ENCODE data around the gene DAZAP1.

The DAZAP1 gene

DNA sequence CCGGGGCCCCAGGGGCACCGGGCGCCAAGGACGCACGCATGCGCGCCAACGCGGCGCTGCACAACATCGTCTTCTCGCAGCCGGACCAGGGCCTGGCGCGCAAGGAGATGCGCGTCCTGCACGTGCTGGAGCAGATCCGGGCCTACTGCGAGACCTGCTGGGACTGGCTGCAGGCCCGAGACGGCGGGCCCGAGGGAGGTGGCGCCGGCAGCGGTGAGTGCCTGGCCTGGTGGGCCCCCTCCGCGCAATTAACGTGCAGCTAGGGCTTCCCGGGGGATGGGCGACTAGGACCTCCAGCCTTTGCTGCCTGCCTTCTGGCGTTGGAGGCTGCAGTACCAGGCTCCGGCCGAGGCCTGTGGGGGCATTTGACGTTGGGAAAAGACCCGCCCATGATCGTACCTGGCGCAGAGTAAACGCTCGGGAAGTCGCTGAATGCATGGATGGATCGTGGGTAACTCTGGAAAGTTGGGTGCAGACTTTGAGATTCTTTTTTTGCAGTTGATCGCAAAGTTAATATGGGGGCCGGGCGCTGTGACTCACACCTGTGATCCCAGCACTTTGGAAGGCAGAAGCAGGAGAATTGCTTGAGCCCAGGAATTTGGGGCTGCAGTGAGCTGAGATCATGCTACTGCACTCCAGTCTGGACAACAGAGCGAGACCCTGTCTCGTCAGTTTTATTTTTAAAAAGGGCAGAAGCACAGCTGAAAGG, 49.8 kb downstream of the DAZAP1 start:
- DNase-seq (ENCODE audit: low read depth), result no peak

DNA sequence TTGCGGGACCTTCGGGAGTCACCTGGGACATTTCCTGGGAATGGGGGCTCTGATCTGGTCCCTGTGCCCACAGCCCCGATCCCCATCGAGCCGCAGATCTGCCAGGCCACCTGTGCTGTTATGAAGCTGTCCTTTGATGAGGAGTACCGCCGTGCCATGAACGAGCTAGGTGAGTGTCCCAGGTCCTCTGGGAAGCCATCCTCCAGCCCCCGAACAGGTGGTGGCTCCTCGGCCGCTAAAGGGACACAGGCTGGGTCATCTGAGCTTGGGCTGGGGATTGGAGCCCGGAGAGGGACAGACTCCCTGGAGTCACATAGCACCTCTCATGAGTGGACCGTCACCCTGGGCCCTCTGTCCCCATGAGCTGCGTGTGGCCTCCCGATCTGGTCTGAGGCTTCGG, 50.5 kb downstream of the DAZAP1 start:
- DNase-seq (ENCODE audit: low read depth), result no peak

DNA sequence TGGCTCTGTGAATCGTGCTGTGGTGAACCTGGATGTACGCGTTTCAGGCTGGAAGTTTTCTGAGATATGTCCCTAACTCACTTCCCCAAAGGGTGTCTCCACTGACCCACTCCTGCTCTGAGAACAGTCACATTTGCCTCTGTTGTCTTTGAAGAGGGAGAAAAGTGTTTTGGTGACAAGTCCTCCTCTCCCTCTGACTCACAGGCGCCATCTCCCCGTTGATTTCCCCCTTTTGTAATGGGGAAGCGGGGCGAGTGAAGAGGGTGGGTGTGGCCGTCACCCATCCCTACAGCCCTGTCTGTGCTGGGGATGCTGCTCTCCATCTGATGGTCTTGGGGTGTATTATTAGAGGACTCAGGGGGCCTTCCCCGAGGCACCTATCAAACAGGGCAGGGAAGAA, 52.1 kb downstream of the DAZAP1 start:
- no peak for DNase-seq (ENCODE audit: low read depth)

- DNase-seq (ENCODE audit: low read depth), result no peak
These were observed 52.9 kb downstream of the DAZAP1 start for GRCh38 chr19:1460033-1460995.

- DNase-seq (ENCODE audit: low read depth), result no peak
These were observed 54.5 kb downstream of the DAZAP1 start for GRCh38 chr19:1461862-1462261.

DNA sequence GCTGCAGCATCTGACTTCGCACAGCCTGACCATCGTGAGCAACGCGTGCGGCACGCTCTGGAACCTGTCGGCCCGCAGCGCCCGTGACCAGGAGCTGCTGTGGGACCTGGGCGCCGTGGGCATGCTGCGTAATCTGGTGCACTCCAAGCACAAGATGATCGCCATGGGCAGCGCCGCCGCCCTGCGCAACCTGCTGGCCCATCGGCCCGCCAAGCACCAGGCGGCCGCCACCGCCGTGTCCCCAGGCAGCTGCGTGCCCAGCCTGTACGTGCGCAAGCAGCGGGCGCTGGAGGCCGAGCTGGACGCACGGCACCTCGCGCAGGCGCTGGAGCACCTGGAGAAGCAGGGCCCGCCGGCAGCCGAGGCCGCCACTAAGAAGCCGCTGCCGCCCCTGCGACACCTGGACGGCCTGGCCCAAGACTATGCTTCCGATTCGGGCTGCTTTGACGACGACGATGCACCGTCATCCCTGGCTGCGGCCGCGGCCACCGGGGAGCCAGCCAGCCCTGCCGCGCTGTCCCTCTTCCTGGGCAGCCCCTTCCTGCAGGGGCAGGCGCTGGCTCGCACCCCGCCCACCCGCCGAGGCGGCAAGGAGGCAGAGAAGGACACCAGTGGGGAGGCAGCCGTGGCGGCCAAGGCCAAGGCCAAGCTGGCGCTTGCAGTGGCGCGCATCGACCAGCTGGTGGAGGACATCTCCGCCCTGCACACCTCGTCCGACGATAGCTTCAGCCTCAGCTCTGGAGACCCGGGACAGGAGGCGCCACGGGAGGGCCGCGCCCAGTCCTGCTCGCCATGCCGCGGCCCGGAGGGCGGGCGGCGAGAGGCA, 58.0 kb downstream of the DAZAP1 start:
- DNase-seq (ENCODE audit: low read depth), result no peak

DNA sequence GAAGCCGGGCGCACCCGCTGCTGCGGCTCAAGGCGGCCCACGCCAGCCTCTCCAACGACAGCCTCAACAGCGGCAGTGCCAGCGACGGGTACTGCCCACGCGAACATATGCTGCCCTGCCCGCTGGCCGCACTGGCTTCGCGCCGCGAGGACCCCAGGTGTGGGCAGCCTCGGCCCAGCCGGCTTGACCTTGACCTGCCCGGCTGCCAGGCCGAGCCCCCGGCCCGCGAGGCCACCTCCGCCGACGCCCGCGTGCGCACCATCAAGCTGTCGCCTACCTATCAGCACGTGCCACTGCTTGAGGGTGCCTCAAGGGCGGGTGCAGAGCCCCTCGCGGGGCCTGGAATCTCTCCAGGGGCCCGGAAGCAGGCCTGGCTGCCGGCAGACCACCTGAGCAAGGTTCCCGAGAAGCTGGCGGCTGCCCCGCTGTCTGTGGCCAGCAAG, 58.7 kb downstream of the DAZAP1 start:
- DNase-seq (ENCODE audit: low read depth), result no peak

DNA sequence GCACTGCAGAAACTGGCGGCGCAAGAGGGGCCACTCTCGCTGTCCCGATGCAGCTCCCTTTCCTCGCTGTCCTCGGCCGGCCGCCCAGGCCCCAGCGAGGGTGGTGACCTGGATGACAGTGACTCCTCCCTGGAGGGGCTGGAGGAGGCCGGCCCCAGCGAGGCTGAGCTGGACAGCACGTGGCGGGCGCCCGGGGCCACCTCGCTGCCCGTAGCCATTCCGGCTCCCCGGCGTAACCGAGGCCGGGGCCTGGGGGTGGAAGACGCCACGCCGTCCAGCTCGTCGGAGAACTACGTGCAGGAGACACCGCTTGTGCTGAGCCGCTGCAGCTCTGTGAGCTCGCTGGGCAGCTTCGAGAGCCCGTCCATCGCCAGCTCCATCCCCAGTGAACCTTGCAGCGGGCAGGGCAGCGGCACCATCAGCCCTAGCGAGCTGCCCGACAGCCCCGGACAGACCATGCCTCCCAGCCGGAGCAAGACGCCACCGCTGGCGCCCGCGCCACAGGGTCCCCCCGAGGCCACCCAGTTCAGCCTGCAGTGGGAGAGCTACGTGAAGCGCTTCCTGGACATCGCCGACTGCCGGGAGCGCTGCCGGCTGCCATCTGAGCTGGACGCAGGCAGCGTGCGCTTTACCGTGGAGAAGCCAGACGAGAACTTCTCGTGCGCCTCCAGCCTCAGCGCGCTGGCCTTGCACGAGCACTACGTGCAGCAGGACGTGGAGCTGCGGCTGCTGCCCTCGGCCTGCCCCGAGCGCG, 59.3 kb downstream of the DAZAP1 start:
- no peak for DNase-seq (ENCODE audit: low read depth)

DNA sequence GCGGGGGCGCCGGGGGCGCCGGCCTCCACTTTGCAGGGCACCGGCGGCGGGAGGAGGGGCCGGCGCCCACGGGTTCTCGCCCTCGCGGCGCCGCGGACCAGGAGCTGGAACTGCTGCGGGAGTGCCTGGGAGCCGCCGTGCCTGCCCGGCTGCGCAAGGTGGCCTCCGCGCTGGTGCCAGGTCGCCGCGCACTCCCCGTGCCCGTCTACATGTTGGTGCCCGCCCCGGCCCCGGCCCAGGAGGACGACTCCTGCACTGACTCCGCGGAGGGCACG, 59.8 kb downstream of the DAZAP1 start:
- DNase-seq (ENCODE audit: low read depth), result no peak

GRCh38 chr19:1467490-1468273, 60.3 kb downstream of the DAZAP1 start:
- no peak for DNase-seq (ENCODE audit: low read depth)

- no peak for DNase-seq (ENCODE audit: low read depth)
These were observed 61.0 kb downstream of the DAZAP1 start for GRCh38 chr19:1468274-1468820.

DNA sequence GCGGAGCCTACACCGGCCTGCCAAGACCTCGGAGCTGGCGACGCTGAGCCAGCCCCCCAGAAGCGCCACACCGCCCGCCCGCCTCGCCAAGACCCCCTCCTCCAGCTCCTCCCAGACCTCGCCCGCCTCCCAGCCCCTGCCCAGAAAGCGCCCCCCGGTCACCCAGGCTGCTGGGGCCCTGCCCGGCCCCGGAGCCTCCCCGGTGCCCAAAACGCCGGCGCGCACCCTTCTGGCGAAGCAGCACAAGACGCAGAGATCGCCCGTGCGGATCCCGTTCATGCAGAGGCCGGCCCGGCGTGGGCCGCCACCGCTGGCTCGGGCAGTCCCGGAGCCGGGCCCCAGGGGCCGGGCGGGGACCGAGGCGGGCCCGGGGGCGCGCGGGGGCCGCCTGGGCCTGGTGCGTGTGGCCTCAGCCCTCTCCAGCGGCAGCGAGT, 61.5 kb downstream of the DAZAP1 start:
- peak; percentile 52 for DNase-seq (ENCODE audit: low read depth)

DNA sequence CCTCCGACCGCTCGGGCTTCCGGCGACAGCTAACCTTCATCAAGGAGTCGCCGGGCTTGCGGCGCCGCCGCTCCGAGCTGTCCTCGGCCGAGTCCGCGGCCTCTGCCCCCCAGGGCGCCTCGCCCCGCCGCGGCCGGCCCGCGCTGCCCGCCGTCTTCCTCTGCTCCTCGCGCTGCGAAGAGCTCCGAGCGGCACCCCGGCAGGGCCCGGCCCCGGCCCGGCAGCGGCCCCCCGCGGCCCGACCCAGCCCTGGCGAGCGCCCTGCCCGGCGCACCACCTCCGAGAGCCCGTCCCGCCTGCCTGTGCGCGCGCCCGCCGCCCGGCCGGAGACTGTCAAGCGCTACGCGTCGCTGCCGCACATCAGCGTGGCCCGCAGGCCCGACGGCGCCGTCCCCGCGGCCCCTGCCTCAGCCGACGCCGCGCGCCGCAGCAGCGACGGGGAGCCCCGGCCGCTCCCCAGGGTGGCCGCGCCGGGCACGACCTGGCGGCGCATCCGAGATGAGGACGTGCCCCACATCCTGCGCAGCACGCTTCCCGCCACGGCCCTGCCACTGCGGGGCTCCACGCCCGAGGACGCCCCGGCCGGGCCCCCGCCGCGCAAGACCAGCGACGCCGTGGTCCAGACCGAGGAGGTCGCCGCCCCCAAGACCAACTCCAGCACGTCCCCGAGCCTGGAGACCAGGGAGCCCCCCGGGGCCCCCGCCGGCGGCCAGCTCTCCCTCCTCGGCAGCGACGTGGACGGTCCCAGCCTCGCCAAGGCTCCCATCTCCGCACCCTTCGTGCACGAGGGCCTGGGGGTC, 62.1 kb downstream of the DAZAP1 start:
- no peak for DNase-seq (ENCODE audit: low read depth)

DNA sequence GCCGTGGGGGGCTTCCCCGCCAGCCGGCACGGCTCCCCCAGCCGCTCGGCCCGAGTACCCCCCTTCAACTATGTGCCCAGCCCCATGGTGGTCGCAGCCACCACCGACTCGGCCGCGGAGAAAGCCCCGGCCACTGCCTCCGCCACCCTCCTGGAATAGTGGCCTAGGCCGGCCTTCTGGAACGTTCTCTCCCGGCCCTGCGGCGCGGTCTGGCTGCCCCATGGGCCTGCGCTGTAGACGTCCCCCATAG, 62.6 kb downstream of the DAZAP1 start:
- DNase-seq (ENCODE audit: low read depth), result no peak

GRCh38 chr19:1470305-1471009, 63.1 kb downstream of the DAZAP1 start:
- DNase-seq (ENCODE audit: low read depth), result peak; percentile 63

- no peak for DNase-seq (ENCODE audit: low read depth)
These were observed 63.7 kb downstream of the DAZAP1 start for GRCh38 chr19:1471010-1471514.

GRCh38 chr19:1471515-1472160, 64.3 kb downstream of the DAZAP1 start:
- DNase-seq (ENCODE audit: low read depth), result no peak

GRCh38 chr19:1472231-1473084, 65.1 kb downstream of the DAZAP1 start:
- DNase-seq (ENCODE audit: low read depth), result no peak

Measured in activated T-cell treated with anti-CD3 and anti-CD28 coated beads for 48 hours (primary cell).